AG08396 (cell line): ENCODE data around the gene DYRK4.

ENCODE experiments used
- DNase-seq: peaks from one replicate; pipeline ENCODE4 v3.0.0; 2012; ENCODE audit warnings: low spot score, mixed read lengths

Gene DYRK4

DNA sequence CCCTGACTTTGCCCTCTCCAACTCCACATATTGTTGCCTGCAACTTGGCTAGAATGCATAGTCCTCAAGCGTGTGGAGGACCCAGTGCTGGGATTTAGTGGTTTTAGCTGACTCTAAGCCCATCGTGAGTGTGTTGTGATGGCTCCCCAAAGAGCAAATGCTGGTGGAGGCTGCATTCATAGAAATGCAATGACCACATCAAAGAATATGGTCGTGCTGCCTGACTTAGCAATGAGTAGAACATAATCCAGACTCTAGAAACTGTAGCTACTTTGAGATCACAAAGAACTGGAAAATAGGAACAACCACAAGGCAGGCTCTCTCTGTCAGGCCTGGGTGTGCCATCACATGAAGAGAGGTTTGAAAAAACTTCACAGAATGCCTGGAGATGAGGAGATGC is 1.3 kb downstream of the DYRK4 start:
- no peak for DNase-seq

DNA sequence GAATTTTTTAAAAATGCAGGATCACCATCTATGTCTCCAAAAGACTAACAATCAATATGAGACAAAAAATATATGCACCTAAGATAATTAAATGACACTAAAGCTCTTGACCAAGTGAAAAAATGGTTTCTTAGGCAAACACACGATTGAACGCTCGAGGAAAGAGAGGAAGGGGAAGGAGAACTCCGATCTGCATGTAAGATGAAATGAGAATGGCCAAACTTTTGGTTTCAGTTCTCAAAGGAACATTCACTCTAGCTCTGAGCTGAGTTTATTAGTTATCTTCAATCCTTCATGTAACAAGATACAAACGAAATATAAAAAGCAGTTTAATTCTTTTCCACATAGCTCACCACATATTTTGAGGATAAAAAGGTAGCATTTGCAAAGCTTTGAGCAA is 2.8 kb downstream of the DYRK4 start:
- no peak for DNase-seq

DNA sequence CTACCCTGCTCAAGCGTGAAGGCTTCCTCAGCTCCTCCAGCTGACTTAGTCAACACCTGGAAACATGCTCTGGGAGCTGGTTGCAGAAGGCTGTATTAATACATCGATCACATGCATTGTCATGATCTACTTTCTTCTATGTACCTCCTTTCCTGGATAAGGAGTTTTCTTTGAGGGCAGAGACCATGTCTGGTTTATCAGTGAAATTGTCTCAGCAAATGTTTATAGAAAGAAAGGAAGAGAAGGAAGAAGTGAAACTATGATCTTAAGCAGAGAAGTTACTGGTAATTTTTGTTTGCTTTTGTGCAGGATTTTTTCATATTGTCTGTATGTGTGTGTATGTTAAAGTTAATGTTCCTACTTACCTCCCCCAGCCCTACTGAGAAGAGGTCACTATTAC is 4.5 kb downstream of the DYRK4 start:
- DNase-seq, result no peak

DNA sequence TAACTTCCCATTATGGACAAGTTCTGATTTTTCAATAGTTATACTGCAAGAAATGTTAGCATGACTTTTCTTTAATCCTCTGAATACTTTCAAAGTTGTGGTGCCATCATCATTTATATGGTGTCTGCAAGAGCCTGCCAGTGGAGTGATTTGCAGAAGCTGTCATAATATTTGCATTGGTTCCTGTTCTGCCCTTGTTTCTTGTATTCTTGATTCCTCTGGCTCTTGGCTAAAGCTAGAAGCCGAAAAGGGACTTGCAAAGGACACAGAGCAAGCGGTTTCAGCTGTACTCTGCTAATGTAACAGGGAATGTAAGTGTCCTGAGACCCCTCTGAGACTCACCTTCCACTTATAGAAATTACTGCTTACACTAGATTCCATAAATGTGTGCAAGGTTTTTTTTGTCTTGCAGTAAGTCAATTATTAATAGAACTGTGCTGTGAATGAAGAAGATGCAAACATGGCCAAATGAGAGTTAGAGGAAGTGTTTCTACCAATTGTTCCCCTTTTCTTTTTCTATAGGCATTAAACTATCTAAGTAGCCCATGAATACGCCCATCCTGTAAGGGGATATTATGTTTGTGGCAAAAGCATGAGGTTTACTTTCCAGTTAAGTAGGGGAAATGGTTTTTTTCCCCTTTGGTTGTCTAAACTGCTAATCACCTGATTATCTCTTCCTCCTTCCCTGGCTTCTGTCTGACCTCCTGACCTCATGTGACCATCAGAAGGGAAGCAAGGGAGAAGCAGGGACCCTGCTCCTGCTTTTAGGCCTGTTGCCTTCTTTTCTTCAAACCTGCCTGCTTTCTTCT is 5.3 kb downstream of the DYRK4 start:
- no peak for DNase-seq

DNA sequence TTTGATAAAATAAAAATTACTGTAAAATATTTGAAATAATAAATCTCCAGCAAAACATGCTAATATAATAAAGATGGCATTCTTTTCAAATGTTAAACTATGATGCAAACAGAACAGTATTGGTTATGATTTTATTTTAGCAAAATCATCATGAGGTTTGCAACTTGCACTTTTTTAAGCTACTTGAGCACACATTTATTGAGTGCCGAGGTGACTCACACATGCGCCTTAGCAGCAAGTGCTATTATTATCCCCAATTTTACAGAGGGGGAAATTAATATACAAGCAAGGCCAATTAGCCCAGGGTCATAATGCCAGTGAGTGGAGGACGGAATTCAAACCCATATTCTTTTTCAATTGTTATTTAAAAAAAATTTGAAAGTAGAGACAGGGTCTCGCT is 7.3 kb downstream of the DYRK4 start:
- DNase-seq, result no peak

DNA sequence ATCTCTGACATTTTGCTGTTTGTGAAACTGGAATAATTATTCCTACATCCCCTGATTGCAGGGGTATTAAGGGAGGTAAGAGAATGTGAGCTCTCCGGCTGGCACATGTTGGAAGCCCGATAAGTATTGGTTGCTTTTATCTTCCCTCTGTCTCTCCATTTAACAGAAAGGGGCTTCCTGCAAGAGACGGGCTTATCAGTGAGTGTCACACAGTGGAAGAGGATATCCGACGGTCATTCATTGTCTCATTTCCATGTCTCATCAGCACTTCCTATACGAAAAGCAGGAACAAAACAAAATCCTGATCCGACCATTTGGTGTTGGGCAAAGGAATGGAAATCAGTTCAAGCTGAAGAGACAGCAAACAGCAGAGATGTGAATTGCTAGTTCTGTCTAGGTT is 10.7 kb downstream of the DYRK4 start:
- no peak for DNase-seq

DNA sequence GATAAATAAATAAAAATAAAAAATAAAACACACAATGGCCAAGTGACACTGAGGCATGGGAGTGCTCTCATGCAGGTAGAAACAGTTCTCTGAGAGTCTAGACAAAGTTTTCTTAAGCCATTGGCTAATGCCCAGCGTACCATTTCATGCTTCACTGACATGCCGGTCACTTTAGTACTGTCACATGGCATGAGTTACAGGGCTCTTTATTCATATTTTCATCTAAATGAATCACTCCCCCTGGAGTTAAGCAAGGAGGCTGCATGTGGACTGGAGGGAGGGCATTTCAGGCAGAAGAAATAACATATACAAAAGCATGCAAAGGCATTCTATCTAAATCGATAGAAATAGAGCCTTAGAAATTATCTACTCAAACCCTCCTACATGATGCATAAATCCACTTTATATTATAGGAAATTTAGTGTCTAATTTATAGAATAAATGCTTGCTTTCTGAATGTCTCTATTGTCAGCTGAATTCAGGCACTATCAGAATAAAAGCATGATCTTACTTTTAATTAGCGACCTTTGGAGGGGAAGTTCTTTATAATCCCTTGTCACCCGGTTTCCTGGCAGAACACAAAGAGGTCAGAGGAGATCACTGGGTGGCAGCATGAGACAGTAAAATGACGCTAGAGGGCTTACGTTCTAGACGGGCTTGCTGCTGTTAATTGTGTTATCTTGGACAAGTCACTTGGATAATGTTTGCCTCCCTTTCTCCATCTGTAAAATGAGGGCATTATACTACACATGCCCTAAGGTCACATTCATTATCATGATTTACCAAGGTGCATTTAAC is 17.5 kb downstream of the DYRK4 start:
- peak; percentile 26 for DNase-seq

DNA sequence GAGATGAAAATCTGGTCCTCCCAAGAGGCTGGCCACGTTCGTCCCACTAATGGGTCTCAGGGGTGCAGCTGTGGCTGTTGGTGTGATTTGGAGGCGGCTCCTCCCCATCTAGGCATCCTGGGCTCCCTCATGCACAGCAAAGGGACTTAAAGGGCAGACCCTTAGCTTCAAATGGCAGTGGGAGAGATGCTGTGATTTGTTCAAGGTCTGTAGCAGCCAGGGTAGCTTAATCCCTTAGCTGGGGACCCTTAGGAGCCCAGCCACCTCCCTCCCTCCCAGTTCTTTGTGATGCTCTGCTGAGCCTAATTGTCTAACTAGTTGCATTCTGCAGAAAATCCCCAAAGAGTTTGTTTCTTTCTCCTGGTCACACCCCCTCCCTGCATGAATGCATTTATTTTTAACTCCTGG is 18.3 kb downstream of the DYRK4 start:
- no peak for DNase-seq

DNA sequence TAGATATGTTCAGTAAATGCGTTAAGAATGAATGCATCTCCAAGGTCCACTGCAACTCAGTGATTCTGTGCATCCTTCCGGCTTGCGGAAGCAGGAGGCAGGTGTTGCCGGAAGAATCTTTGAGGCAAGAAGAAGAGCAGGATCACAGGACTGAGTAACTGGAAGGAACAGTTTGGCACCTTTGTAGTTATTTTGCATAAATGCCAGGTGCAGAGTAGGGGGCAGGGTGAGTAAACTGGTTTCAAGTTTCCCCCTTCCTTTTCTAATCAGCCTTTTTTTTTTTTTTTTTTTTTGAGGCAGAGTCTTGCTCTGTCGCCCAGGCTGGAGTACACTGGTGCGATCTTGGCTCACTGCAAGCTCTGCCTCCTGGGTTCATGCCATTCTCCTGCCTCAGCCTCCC is 22.3 kb downstream of the DYRK4 start:
- DNase-seq, result no peak

DNA sequence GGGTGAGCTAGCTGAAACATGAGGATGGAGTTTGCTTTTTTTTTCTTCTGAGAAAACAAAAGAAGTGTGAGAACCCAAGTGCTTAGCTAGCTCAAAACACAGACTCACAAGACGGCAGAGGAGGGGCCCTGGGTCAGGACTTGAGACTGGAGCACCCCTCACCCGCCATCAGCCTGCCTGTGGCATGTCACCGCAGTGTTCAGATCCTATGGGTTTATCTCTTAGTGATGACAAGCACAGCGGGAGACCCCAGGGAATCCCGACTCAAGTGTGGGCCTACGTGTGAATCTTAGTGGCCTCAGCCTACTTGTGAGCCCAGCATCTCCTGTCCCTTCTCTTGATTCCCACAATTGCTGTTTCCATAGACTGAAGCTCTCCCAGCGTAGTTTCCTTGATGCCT is 22.9 kb downstream of the DYRK4 start:
- DNase-seq, result no peak

DNA sequence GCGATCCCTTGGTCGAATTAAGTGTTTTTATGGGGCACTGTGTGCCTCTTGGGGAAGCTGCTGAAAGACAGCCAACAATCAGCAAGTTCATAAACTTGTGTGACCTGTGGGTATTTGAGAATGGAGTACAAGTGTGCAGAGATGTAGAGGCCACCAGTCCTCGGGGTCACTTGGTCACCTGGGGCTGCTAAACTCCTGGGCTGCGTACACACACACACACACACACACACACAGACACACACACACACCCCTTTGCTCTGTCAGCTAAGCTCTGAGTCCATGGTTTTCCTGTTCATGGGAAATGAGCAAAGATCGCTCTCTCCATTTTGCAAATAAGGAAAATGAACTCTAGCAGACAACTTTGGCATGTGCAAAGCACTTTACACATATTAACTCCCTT is 24.5 kb downstream of the DYRK4 start:
- no peak for DNase-seq

DNA sequence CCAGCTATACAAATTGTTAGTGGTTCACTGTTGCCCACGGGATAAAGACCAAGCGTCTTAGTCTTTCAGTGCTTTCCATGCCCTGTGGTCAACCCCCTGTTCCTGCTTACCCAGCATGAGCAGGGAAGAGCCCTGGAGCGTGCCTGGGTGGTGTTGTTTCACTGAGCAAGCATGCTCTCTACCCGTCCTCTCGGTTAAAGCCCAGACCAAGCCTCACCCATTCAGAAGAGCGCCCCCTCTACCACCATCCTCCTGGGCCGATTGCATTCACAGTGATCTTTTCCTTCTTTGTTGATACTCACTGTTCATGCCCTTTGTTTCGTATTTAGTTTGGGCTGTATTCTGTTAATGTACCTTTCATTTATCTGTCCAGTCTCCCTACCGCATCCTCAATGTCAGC is 25.1 kb downstream of the DYRK4 start:
- no peak for DNase-seq

DNA sequence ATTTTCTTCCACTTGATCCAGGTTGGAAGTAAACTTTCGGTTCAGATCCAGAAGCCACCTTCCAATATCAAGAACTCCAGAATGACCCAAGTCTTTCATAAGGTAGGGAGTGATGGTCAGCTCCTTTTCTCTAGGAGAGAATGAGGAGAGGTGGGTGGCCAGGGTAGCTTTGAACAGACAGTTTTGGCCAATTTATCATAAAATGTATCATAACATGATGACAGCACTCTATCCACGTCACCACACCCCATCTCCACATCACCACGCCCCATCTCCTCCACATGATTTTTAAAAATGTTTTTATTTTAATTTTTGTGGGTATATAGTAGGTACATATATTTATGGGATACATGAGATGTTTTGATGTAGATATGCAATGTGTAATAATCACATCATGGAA is 26.9 kb downstream of the DYRK4 start:
- DNase-seq, result no peak

DNA sequence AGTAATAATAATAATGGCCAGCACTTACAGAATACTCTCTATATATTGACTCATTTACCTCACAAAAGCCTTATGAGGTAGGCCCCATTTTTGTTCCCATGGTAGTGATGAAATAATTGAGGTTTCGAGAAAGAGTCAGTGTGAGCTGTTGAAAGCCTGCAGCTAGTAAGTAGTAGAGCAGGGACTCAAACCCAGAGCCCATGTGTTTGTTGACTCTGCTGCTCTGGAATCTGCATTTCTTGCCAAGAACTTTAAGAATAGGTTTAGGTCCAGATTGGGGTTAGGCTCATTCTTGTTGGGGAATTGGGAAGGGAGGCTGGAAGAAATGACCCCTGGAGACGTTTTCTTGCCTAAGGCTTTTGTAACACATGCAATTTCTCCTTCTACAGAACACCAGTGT is 27.9 kb downstream of the DYRK4 start:
- no peak for DNase-seq

DNA sequence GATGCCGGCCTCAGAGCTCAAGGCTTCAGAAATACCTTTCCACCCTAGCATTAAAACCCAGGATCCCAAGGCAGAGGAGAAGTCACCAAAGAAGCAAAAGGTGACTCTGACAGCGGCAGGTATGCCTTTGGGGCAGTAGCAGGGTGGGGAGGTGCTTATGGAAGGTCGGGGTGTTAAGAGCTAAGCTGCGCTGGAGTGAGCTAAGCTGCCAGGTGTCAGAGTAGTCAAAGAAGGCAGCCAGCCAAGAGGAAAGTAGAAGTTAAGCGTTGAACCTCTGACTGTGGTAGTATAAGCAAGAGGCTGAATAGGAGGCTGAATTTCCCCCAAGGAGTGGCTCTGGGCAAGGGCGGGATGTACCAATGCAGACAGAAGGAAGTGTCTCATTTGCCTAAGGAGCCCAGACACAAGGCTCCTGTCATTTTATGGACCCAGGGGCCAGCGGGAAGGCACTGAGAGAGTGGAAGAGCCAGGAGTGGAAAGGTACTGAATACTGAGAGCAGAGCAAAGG is 29.2 kb downstream of the DYRK4 start:
- no peak for DNase-seq

DNA sequence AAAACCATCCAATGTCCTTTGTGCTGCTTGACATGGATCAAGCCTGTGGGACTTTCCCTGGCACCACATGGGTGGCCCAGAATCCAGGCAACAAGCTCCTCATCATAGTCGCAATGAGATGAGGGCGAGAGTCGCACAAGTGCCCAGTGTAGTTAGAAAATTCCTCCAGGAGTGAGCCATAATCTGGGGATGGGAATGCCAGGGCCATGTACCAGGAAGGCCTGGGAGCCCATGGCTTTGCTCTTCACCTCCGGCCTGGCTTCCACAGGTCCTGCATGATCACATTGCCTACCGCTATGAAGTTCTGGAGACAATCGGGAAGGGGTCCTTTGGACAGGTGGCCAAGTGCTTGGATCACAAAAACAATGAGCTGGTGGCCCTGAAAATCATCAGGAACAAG is 33.9 kb downstream of the DYRK4 start:
- DNase-seq, result no peak

DNA sequence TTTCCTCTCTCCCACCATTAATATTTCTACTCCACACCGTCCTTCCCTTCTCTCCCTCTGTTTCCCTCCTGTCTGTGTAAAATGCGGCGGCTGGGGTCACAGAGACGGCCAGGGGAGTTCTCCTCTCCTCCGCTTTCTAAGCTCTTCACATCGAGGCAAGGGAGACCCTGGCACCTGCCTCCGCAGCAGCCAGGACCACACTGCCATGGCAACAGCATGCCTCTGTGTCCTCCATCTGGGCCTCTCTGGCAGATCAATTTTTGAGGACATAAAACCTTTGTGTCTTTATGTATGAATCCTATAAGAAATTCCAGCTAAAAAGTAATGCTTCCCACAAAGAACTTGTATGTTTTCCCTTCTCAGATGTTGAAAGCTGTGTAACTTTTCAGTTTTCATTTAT is 41.4 kb downstream of the DYRK4 start:
- no peak for DNase-seq

DNA sequence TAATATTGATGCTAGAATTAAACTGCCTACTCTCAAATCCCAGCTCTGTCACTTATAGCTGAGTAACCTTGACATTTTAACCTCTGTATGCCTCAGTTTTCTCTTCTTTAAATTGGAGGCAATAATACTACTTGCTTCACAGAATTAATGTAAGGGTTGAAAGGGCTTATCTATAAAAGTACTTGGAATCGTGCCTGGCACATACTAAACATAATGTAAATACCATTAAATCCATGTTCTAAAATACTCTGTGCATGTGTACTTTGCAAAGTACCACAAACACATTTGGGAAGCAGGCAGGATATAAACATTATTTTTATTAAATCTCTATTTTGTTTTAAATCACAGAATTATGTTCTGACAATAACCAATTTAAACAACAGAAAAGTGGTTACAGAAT is 41.9 kb downstream of the DYRK4 start:
- DNase-seq, result no peak

DNA sequence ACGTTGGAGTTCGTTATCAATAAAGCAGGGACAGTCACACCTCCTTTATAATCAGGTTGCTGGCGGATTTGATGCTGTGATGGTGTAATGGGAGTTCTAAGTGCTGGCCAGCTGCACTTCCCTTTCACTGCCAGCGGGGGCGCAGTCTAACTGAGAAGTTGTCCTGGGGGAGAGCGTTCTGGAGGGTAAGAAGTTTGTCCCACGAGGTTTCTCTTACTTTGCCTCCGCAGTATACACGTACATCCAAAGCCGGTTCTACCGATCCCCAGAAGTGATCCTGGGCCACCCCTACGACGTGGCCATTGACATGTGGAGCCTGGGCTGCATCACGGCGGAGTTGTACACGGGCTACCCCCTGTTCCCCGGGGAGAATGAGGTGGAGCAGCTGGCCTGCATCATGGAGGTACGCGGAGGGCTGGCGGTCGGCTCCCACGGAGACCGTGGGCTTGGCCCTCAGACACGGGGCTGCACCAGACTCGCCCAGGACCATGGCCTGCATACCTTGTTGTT is 42.7 kb downstream of the DYRK4 start:
- peak; percentile 86 for DNase-seq

DNA sequence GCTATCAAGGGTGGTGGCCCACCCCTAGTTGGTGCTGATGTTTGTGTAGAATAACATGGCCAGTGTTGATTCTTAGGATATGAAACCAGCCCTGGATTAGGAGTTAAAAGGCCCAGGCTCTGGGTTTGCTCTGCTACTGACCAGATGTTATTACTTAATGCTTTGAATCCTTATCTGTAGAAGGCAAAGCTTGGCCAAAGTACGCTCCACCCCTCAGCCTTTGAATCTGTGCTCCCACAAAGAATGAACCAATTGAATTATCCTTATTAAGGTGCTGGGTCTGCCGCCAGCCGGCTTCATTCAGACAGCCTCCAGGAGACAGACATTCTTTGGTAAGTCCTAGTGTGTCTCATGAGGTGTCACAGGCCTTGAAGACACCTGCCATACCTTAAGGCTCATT is 45.0 kb downstream of the DYRK4 start:
- no peak for DNase-seq

DNA sequence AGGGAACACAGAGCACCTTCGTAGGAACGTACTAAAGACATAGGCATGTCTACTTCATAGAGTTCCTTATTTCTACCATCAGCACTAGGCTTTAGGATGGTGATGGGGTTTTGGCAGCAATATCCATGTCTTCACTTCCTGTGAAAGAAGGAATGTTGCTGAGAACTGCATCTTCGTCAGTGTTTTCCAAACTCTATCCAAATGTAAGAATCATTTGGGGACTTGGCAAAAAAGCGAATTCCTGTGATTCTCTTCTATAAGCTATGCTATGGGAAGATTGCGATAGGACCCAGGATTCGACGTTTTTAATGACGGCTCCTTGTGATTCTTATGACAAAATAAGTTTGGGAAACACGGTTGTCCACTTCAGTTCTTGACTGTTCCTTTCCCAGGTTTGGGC is 47.1 kb downstream of the DYRK4 start:
- DNase-seq, result no peak

DNA sequence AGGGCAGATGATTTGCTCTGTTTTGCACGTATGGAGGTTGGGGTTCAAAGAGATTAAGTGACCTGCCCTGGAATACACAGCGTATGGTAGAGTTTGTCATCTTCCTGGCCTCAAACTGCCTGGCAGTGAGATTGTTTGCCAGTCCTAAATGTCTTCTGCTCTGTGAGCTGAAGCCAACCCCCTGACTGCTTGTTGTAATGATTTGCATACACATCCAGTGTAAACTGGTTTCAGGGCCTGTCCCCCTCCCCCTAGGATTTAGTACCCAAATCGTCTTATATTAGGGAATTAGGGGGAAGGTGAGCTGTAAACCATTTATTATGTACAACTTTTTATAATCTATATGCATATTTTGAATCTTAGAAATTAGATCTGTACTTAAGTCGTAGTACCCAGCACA is 48.5 kb downstream of the DYRK4 start:
- DNase-seq, result no peak

DNA sequence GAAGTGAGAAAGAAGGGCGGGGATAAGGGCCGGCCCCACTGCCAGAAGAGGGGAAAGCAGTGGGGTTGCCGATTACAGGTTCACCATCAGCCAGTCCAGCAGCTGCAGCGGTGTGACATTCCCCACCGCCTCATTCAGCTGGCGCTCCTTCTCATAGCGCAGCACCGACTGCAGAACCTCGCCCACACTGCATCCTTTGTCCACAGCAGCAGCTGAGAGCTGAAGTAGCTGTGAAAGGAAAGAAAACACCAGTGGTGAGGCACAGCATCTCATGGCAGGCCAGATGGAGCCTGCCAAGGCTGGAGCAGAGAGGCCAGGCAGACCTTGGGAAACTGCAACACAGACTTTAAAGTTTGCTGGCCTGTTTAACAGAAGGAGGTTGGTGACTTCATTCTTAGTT is 53.7 kb downstream of the DYRK4 start:
- no peak for DNase-seq
